ENCODE data around the gene TECTA. TPM values are rescaled to one million over a fixed set of nuclear protein-coding genes. Genes with fewer than 3 reads are reported as not detected.

The TECTA gene
- total RNA-seq, 1 donor from 2014 or later: 0.91 TPM

DNA sequence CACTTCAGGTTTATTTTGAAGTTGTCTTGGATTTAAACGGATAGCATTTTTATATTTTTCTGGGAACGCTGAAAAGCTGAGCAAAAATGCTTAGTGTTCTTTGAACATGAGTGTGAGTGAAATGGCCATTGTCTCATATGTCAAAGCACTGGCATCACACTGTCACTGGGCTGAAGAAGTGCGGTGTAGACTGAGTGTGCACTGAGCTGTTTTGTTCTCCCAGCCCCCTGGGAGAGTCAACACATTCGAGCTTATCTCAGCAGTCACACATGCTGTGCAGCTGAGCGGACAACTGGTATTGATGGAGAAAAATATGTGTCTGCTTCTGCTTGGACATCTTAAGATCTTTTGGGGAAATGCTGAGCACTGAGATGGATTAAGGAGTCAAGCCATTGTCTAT is 90.8 kb downstream of the TECTA start:
- H3K4me3 Mint-ChIP-seq (ENCODE audit: unreplicated experiment): no peak overlapping the region
- no peaks in the 10 kb centered on the region for H3K4me1 Mint-ChIP-seq (ENCODE audit: low read depth, unreplicated experiment)
- H3K27ac Mint-ChIP-seq (ENCODE audit: unreplicated experiment): no peak overlapping the region
- no peaks in the 10 kb centered on the region for H3K79me2 ChIP-seq (ENCODE audit: insufficient read depth, low read length)
- H3K9me3 Mint-ChIP-seq (ENCODE audit: unreplicated experiment): peaks cover 5% of the 10 kb centered on the region
- no peak for TF ChIP-seq EZH2 (IDR thresholded peaks at IDR 0.05; ENCODE audit: insufficient read depth, low read length)
- TF ChIP-seq, protein P1, sequence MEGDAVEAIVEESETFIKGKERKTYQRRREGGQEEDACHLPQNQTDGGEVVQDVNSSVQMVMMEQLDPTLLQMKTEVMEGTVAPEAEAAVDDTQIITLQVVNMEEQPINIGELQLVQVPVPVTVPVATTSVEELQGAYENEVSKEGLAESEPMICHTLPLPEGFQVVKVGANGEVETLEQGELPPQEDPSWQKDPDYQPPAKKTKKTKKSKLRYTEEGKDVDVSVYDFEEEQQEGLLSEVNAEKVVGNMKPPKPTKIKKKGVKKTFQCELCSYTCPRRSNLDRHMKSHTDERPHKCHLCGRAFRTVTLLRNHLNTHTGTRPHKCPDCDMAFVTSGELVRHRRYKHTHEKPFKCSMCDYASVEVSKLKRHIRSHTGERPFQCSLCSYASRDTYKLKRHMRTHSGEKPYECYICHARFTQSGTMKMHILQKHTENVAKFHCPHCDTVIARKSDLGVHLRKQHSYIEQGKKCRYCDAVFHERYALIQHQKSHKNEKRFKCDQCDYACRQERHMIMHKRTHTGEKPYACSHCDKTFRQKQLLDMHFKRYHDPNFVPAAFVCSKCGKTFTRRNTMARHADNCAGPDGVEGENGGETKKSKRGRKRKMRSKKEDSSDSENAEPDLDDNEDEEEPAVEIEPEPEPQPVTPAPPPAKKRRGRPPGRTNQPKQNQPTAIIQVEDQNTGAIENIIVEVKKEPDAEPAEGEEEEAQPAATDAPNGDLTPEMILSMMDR (IDR thresholded peaks at IDR 0.05; ENCODE audit: insufficient read depth, low read depth, low read length): no peak
- no peaks in the 10 kb centered on the region for H4K20me1 ChIP-seq (ENCODE audit: insufficient read depth, low read length)
- H3K27me3 ChIP-seq (ENCODE audit: insufficient read depth, low read length): peaks cover 4% of the 10 kb centered on the region
- peaks cover 8% of the 10 kb centered on the region for H3K36me3 Mint-ChIP-seq (ENCODE audit: low read depth, unreplicated experiment)
- no peaks in the 10 kb centered on the region for H3K9me3 ChIP-seq (ENCODE audit: insufficient read depth, low read depth, low read length)
- no peak overlapping the region for H2AFZ ChIP-seq (ENCODE audit: low read depth, low read length)
- FAIRE-seq (no peak), DNase-seq (ENCODE audit: low read depth) (no peak)
- no peak overlapping the region for H3K4me3 ChIP-seq (ENCODE audit: insufficient read depth, low read depth, low read length)
- no peak overlapping the region for H3K4me2 ChIP-seq (ENCODE audit: low read length)
- H3K4me1 ChIP-seq (ENCODE audit: insufficient read depth, low read length): no peaks in the 10 kb centered on the region
- no peak overlapping the region for H3K27ac ChIP-seq (ENCODE audit: low read depth, low read length)
- no peak overlapping the region for H3K9ac ChIP-seq (ENCODE audit: low read length)
- H3K27me3 Mint-ChIP-seq (ENCODE audit: low read depth, unreplicated experiment): peaks cover 9% of the 10 kb centered on the region
- no peaks in the 10 kb centered on the region for H3K36me3 ChIP-seq (ENCODE audit: insufficient read depth, low read length)

- H3K4me1 Mint-ChIP-seq (ENCODE audit: low read depth, unreplicated experiment): peaks cover 4% of the 10 kb centered on the region
- H3K27me3 Mint-ChIP-seq (ENCODE audit: low read depth, unreplicated experiment): peaks cover 3% of the 10 kb centered on the region
- H3K27ac Mint-ChIP-seq (ENCODE audit: unreplicated experiment): no peak overlapping the region
- Histone ChIP-seq H3K4me1 (ENCODE audit: insufficient read depth, low read length) (no peaks in the 10 kb centered on the region), H4K20me1 (ENCODE audit: insufficient read depth, low read length) (no peaks in the 10 kb centered on the region), H3K9ac (ENCODE audit: low read length) (no peak overlapping the region), H3K36me3 (ENCODE audit: insufficient read depth, low read length) (no peaks in the 10 kb centered on the region), H3K27me3 (ENCODE audit: insufficient read depth, low read length) (peaks cover 4% of the 10 kb centered on the region), H3K4me3 (ENCODE audit: insufficient read depth, low read depth, low read length) (no peak overlapping the region), H3K27ac (ENCODE audit: low read depth, low read length) (no peak overlapping the region), H3K9me3 (ENCODE audit: insufficient read depth, low read depth, low read length) (no peaks in the 10 kb centered on the region), H3K79me2 (ENCODE audit: insufficient read depth, low read length) (no peaks in the 10 kb centered on the region), H2AFZ (ENCODE audit: low read depth, low read length) (no peak overlapping the region), H3K4me2 (ENCODE audit: low read length) (peak overlapping the region; percentile 16)
- H3K4me3 Mint-ChIP-seq (ENCODE audit: unreplicated experiment): no peak overlapping the region
- TF ChIP-seq, protein P1 (IDR thresholded peaks at IDR 0.05; ENCODE audit: insufficient read depth, low read depth, low read length): peak; percentile 85
- TF ChIP-seq EZH2 (IDR thresholded peaks at IDR 0.05; ENCODE audit: insufficient read depth, low read length): no peak
- FAIRE-seq (no peak), DNase-seq (ENCODE audit: low read depth) (peak; percentile 25)
- H3K9me3 Mint-ChIP-seq (ENCODE audit: unreplicated experiment): no peaks in the 10 kb centered on the region
- H3K36me3 Mint-ChIP-seq (ENCODE audit: low read depth, unreplicated experiment): no peaks in the 10 kb centered on the region
These were observed 93.9 kb downstream of the TECTA start for GRCh38 chr11:121194731-121195596.

DNA sequence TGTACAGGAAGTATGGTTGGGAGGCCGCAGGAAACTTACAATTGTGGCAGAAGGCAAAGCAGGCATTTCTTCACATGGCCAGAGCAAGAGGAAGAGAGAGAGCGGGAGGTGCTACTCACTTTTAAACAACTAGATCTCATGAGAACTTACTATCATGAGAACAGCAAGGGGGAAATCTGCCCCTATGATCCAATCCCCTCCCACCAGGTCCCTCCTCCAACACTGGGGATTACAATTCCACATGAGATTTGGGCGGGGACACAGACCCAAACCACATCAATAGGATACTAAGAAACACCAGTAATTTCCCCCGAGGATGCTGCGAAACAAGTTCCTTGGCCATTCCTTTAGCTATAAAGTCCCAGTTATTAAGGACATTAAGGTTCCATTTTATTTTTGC is 97.4 kb downstream of the TECTA start:
- H3K27me3 ChIP-seq (ENCODE audit: insufficient read depth, low read length): peaks cover 4% of the 10 kb centered on the region
- peaks cover 4% of the 10 kb centered on the region for H3K4me1 Mint-ChIP-seq (ENCODE audit: low read depth, unreplicated experiment)
- H3K27ac ChIP-seq (ENCODE audit: low read depth, low read length): no peak overlapping the region
- H3K36me3 ChIP-seq (ENCODE audit: insufficient read depth, low read length): no peaks in the 10 kb centered on the region
- FAIRE-seq (no peak), DNase-seq (ENCODE audit: low read depth) (no peak)
- no peaks in the 10 kb centered on the region for H3K36me3 Mint-ChIP-seq (ENCODE audit: low read depth, unreplicated experiment)
- no peak overlapping the region for H3K4me2 ChIP-seq (ENCODE audit: low read length)
- no peaks in the 10 kb centered on the region for H4K20me1 ChIP-seq (ENCODE audit: insufficient read depth, low read length)
- no peak overlapping the region for H3K27ac Mint-ChIP-seq (ENCODE audit: unreplicated experiment)
- no peak overlapping the region for H3K4me3 ChIP-seq (ENCODE audit: insufficient read depth, low read depth, low read length)
- no peaks in the 10 kb centered on the region for H3K4me1 ChIP-seq (ENCODE audit: insufficient read depth, low read length)
- no peaks in the 10 kb centered on the region for H3K27me3 Mint-ChIP-seq (ENCODE audit: low read depth, unreplicated experiment)
- no peak overlapping the region for H3K9ac ChIP-seq (ENCODE audit: low read length)
- H3K9me3 ChIP-seq (ENCODE audit: insufficient read depth, low read depth, low read length): no peaks in the 10 kb centered on the region
- no peak overlapping the region for H3K4me3 Mint-ChIP-seq (ENCODE audit: unreplicated experiment)
- no peaks in the 10 kb centered on the region for H3K79me2 ChIP-seq (ENCODE audit: insufficient read depth, low read length)
- TF ChIP-seq, protein P1 (IDR thresholded peaks at IDR 0.05; ENCODE audit: insufficient read depth, low read depth, low read length): no peak
- no peak for TF ChIP-seq EZH2 (IDR thresholded peaks at IDR 0.05; ENCODE audit: insufficient read depth, low read length)
- no peaks in the 10 kb centered on the region for H3K9me3 Mint-ChIP-seq (ENCODE audit: unreplicated experiment)
- H2AFZ ChIP-seq (ENCODE audit: low read depth, low read length): no peak overlapping the region

Measured in astrocyte (in vitro differentiated cells and primary cell).